Activated gamma-delta T cell (primary cell): Measurements from ENCODE around the gene SMIM36.
"Not testable (repeated sequence)": the region's sequence is repeated elsewhere in the genome, so short reads cannot be mapped to it uniquely, and the experiment has no call there.

Experiments
- DNase-seq: peaks from one replicate; lab custom pipeline; 2025; lab: John Stamatoyannopoulos, UW

SMIM36 gene

DNA sequence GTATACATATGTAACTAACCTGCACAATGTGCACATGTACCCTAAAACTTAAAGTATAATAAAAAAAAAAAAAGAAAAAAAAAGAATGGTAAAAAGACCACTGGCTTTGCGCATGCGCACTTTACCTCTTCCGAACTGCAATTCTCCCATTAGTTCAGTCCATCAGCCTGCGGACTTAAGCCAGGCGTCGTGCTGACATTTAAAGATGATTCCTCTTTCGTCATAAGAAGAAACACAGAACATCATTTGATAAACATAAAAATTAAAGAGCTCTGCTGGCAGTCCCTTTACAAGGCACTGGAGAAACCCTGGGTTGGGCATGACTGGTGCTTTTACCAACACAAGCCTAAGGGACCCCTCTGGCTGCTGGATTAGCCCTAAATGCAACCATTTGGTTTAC, 3.6 kb downstream of the SMIM36 start:
- not testable (repeated sequence) for DNase-seq

DNA sequence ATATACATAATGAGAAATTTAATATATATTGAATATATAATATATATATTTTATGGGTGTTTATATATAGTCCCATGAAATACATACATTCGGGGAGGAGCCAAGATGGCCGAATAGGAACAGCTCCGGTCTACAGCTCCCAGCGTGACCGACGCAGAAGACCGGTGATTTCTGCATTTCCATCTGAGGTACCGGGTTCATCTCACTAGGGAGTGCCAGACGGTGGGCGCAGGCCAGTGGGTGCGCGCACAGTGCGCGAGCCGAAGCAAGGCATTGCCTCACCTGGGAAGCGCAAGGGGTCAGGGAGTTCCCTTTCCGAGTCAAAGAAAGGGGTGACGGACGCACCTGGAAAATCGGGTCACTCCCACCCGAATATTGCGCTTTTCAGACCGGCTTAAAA, 9.6 kb downstream of the SMIM36 start:
- not testable (repeated sequence) for DNase-seq

- no peak for DNase-seq
Observed at GRCh38 chr17:55500103-55500502, 11.1 kb downstream of the SMIM36 start.

DNA sequence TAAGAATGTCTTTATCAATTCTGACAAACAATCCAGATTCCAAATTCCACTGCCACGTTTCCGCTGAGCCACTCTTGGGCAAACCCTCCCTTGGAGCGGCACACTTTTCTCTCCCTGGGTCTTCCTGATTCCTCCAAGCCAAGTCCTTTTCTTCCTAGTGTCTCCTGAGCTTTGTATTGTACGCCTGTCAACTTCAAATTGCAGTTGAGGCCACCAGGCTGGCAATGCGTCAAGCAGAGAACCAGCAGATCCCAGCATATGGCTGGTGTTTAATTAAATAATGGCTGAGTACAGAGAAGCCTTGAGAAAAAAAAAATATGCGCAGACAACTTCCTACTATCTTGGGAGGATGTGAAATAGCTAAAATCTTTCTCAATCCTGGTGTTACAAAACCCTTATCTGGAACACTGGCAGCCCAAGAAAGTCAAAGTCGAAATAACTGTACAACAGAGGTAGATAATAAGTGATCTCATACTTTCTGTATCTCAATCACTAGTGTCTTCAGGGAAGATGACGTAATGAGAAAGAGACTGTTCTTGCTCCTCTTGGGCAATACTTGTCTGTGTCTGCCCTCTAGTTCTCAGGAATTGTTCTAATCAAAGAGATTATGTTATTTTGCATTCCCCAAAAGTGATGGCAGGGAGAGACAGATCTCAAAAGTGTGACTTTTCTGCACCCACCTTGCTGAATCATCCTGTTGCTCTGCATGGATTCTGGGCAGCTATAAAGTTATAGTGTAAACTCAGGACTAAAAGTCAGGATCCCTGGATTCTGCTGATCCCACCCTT, 15.0 kb downstream of the SMIM36 start:
- DNase-seq = no peak

- no peak for DNase-seq
Observed at GRCh38 chr17:55495239-55495638, 16.0 kb downstream of the SMIM36 start.

DNA sequence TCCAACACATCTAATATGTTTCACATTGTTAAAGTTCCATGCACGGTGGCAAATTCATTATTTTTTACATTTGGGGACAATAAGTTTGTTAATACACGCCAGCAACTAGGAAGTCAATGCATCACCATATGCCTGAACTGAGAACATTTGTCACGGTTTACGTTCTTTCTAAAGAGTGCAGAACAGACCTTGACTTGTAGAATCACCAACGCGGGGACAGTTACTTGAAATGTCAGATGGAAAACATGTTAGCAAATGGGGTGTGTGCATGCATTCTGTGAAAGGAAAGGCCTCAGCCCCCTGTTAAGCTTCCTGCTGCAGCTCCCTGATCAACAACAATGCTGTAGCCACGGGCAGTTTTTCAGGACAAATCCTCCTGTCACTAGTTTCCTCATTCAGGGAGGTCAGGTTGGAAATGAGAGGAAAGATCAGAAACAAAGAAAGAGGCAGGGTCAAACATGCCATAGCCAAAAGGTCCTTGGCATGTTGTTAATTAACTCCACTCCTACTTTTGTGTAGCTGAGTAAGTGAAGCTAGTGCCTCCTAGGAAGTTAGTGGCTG, 18.4 kb downstream of the SMIM36 start:
- no peak for DNase-seq

GRCh38 chr17:55490376-55490775, 20.9 kb downstream of the SMIM36 start:
- DNase-seq = no peak

DNA sequence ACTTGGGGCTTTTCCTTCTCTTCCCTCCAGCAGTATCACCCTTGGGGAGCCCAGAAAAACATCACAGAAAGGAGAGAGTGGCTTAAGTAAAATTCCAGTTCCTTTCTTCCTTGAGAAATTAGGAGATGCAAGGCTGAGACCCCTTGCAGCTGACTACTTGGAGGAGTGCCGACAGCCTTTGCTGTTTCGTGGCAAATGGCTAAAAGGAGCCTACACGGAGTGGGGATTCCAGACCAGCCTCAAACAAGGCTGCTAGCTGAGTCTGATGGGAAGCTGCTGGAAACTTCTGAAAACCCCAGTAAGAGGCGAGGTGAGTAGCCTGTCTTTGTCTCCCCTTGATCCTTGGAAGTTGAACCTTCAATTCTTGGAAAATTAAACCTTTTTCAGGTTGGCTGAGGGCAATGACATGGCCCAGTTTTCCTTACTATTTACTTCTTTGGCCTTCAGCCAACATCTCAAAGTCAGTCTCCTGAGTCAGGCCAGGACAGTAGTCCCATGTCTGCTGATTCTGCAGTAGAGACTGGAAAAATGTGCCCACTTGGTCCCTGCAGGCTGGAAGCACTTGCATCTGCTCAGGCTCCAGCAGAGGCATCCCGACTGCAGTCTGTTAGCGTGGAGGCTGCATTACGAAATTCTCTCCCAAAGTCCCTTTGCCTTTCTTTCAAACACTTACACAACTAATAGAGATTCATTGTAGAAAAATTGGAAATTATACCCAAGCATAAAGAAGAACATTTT, 23.4 kb downstream of the SMIM36 start:
- DNase-seq = no peak

GRCh38 chr17:55484575-55484974, 26.7 kb downstream of the SMIM36 start:
- no peak for DNase-seq

DNA sequence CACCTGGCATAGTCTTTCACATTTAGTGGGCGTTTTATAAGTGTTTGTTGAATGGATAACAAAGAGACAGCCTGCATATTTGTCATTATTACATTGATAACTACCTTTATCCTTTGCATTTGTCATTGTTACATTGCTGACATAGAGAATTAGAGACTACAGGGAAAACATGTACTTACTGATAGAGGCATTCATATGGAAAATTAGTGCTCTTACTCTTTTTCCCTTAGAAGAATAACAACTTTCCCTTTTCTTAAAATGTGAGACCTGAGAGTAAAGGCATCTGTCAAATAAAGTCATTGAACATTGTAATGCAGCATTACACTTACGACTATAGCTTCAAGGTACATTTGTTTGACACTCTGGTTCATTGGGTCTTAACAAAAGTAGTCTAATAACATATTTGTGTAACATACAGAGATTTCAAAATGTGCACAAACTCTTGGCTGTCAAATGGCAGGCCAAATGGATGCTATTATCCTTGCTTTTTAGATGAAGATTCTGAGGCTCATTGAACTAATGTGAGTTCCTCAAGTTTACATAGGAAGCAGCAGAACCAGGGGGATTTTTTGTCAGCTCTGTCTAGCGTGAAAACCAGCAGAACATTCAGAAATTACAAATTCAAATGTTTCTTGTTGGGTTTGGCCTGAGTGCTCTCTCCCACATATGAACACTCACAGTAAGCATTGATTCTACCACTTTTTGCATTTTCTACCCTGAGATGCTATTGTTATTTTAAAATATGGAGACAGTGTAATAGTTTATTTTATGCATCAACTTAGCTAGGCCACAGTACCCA, 28.5 kb downstream of the SMIM36 start:
- DNase-seq = no peak

DNA sequence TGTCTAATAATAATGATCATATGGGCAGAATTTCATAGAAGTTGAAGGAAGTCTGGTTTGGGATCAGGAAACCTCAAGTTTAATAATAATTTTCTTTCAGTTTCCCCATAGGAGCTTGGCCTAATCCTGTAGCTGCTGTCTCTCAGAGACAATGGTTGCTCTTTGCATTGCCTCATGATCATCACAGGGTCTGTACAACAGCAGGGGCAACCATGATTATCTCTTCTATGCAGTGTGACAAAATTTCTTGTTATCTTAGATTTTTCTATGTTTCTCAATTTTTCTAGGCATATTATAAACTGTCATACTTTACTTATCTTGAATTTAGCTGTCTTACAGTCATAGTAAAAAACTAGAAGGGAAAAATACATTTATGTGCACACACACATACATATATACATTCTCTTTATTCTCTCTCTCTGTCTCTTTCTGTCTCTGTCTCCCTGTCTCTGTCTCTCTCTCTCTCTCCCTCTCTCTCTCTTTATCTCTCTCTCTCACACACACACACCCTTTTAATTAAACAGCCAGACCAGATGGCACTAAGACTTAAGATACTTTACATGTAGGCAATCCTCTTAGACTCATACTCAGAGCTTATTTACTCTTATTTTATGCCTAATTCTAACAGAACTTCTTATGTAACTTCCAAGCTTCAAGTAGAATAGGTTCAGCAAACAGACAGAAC, 30.5 kb downstream of the SMIM36 start:
- no peak for DNase-seq

DNA sequence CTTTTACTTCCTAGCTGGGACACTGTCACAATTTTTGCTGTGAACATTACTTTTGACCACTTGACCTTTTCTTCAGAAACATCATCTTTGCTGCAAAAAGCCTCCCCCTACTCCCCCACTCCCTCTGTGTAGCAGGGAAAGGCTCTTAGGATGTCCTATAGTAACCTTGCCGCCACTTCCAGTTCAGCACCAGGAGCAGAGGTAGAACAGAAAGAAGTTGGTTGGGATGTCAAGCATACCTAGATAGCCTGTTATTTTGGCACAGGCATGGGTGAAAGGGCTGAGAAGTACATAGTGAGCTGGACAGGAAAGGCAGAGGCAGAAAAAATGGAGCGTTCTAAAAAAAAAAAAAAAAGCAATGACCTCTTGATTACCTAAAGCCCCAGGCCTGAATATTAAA, 31.3 kb downstream of the SMIM36 start:
- no peak for DNase-seq

- no peak for DNase-seq
Observed at GRCh38 chr17:55478971-55479370, 32.3 kb downstream of the SMIM36 start.

DNA sequence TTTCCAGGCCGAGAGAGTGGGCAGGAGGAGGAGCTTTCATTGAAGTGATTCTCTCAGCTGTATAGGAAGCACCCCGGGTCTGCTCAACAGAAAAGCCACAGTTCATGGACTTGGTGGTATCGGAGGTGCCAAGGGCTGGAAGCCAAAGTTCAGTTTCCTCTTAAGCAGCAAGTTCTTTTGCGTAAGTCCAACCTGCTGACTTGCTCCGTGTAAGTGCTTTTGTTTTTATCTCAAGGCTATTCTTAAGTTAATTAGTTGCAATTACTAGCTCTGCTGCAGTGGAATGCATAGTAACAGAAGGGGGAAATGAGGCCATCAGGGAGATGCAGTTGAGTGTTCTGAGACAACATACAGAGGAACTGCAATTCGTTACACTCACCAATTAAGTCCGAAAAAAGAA, 44.6 kb downstream of the SMIM36 start:
- no peak for DNase-seq

- not testable (repeated sequence) for DNase-seq
Observed at GRCh38 chr17:55465771-55466170, 45.5 kb downstream of the SMIM36 start.

DNA sequence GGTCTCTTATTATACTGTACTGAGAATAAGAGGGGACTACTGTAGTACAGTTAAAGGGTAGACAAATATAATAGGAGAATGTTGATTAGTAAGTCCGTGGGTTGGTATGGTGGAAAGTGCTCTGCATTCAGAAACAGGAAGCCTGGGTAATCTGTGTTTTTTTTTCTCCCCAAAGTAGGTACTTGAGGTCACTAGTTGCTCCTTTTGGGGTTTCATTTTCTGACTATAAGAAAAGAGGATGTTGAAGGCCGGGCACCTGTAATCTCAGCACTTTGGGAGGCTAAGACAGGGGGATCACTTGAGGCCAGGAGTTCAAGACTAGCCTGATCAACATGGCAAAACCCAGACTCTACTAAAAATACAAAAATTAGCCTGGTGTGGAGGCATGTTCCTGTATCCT, 47.7 kb downstream of the SMIM36 start:
- DNase-seq = no peak

DNA sequence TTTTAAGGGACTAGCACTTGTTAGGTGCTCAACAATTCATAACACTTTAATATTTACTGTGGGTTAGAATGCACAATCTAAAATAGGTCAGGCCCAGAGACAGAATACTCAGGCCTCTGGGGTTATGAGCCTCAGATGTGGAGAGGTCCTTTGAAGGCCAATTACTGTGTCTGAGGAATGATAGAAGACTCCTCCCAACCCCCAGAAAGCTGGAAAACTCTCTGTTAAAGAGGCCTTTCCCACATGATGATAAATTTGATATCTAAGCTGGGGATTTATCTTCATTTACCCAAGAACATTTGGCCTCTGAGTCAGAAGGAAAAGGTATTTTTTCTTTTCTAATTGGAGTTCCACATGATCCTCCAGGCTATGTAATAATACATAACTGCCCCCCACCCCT, 48.5 kb downstream of the SMIM36 start:
- DNase-seq = no peak

GRCh38 chr17:55462234-55462633, 49.0 kb downstream of the SMIM36 start:
- DNase-seq = no peak

GRCh38 chr17:55458978-55459377, 52.3 kb downstream of the SMIM36 start:
- no peak for DNase-seq

DNA sequence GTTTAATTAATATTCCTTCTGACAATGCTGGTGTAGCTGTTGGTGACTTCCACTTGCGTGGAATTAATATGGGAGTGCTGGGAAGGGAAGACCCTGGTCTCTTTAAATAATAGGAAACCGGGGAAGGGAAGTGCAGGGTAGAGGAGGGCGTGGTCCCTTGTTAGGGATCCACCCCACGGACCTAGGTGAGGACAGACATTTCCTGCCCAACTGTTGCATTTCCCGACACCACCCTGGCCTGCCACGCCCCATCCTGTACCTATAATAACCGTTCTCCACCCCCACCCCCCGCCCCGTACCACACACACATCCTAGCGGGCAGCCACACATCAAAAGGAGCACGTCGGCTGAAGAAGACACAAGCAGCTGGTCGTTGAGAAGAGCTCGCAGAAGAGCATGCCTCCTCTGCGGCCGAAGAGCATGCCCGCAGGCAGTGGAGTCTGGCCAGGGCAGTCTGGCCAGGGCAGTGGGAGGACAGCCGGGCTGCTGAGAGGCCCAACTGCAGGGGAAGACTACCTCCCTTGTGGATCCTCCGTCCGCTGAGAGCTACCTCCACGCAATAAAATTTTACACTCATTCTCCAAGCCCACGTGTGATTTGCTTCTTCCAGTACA, 52.9 kb downstream of the SMIM36 start:
- DNase-seq = no peak
